Vein endothelial cell (primary cell): ENCODE results near the gene TRIM64C. TPM values are rescaled to one million over a fixed set of nuclear protein-coding genes. Genes with fewer than 3 reads are reported as not detected.

Source experiments
- small RNA-seq: library from RNA; depleted of rRNA; stranded (forward); fragments of <200 nt; gene quantifications from one replicate; pipeline ENCODE3, GENCODE V24; 2012
- total RNA-seq: library from RNA; depleted of rRNA; stranded (reverse); fragments of >200 nt; gene quantifications from 2 replicates; pipeline ENCODE4 v1.2.3, GENCODE V29; 2012

The TRIM64C gene
- total RNA-seq: not detected in 2 replicates

GRCh38 chr11:49059012-49059411 lies at the start of gene TRIM64C:
TRIM64C (minus strand) TSS chr11:49059112; CDS start chr11:49059112, 0 bp downstream.

GRCh38 chr11:49028523-49028922 lies 30.4 kb downstream of the TRIM64C start, which contains the start of gene TRIM49B:
TRIM49B (plus strand) TSS chr11:49028823; CDS start chr11:49031600, 2,777 bp downstream.

Small RNA genes lying within 50 kb of the gene (small RNA-seq; reads per million reads assigned to genes)
- gene AC084851.1: not detected

Other genes starting within 250 kb of the TRIM64C start
- gene TRIM51G, start 75.2 kb downstream of the TRIM64C start, total RNA-seq: not detected in 2 replicates
- gene TRIM49B, start 30.3 kb downstream of the TRIM64C start, total RNA-seq: not detected in 2 replicates
- gene FOLH1, start 149.5 kb upstream of the TRIM64C start, total RNA-seq: 0.33 TPM in 1 of 2 replicates, not detected in the other